SJCRH30 (cell line): ENCODE measurements around the gene NELFB. TPM values are rescaled to one million over a fixed set of nuclear protein-coding genes. Genes with fewer than 3 reads are reported as not detected.

Experiments used
- DNase-seq, 2 experiments: peaks; one replicate each; pipeline ENCODE4 v3.0.0-alpha.2; 2015 to 2020
- H3K27ac ChIP-seq: fragments of 250-450 bp; sonication (Bioruptor Pico); 2 replicates; pipeline ENCODE4 v1.5.1; 2020; ENCODE audit warnings: mild to moderate bottlenecking, moderate library complexity
- H3K27me3 ChIP-seq: fragments of 250-450 bp; sonication (Bioruptor Pico); 2 replicates; pipeline ENCODE4 v1.5.1; 2020; ENCODE audit warnings: mild to moderate bottlenecking, moderate library complexity
- H3K36me3 ChIP-seq: fragments of 250-450 bp; sonication (Bioruptor Pico); 2 replicates; pipeline ENCODE4 v1.5.1; 2020; ENCODE audit warnings: mild to moderate bottlenecking, moderate library complexity
- H3K4me1 ChIP-seq: fragments of 250-450 bp; sonication (Bioruptor Pico); 2 replicates; pipeline ENCODE4 v1.5.1; 2020; ENCODE audit warnings: mild to moderate bottlenecking, moderate library complexity
- H3K4me3 ChIP-seq: fragments of 250-450 bp; sonication (Bioruptor Pico); 2 replicates; pipeline ENCODE4 v1.5.1; 2020; ENCODE audit warnings: mild to moderate bottlenecking, moderate library complexity
- H3K9me3 ChIP-seq: fragments of 250-450 bp; sonication (Bioruptor Pico); replicated peaks from 2 replicates; pipeline ENCODE4 v1.5.1; 2020; ENCODE audit warnings: mild to moderate bottlenecking, moderate library complexity
- total RNA-seq: library from RNA; depleted of rRNA; stranded (reverse); fragments of >200 nt; shearing (Covaris generic); gene quantifications from 2 replicates; pipeline ENCODE4 v1.2.3, GENCODE V29; 2014

Gene NELFB
- total RNA-seq, 1 experiment from 2014 or later: 65.5 TPM

DNA sequence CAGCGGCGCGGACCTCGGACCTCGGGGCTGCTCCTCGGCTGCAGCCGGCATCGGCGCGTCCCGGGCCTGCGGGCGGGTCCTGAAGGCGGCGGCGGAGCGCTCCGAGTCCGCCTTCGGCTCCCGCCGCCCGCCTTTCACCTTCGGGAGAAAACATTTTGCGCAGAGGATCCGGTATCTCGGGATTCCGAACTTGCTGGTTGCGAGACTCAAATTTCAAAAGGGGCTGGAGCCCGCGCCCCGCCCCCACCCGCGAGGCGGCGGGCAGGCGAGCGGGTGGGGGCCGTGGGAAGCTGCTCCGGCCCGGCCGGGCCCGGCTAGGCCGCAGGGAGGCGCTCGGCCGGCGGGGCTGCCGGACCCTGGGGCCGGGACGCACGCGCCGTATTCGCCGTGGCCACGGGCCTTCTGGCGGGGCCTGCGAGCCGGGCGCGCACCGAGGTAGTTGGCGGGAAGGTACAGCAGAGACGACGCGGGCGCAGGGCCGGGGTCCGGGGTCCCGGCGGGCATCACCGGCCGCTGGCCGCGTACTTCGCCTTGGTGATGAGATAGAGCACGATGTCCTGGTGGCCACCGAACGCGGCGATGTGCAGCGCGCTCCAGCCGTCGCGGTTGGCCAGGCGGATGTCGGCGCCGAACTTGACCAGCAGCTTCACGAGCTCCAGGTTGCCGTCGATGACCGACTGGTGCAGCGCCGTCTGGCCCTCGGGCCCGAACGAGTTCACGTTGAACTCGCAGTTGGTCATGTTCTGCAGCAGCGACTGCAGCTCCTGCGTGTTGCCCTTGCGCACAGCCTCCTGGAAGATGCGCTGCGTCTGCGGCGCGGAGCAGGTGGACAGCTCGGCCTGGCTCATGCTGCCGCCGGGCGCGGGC is 46.2 kb downstream of the NELFB start:
- no peaks in the 10 kb centered on the region for H3K9me3 ChIP-seq
- no peaks in the 10 kb centered on the region for H3K36me3 ChIP-seq
- peak overlapping the region; percentile 52 for H3K4me3 ChIP-seq
- DNase-seq: peak; percentile 52 to 71
- peaks cover 32% of the 10 kb centered on the region for H3K27me3 ChIP-seq
- H3K4me1 ChIP-seq: peaks cover 44% of the 10 kb centered on the region
- no peak overlapping the region for H3K27ac ChIP-seq

DNA sequence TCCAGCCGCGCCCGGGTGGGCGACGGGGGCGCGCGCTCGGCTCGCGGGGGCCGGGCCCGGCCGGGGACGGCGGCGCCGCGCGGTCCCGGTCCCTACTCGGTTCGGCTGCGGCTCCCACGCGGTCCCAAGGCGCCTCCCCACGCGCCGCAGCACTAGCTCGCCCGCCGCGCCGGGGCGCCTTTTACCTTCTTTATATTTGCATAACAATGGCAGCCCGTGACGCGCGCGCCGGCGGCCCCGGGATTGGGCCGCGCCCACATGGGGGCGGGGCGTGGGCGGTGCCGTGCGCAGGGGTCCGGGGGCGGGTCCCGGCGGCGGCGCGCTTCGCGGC is 47.0 kb downstream of the NELFB start, which contains the start of gene NRARP:
Gene NRARP, minus strand, starts transcription at position 154 of the 331 bp plus-strand sequence. CDS start 343 bp downstream, outside the sequence.
- peak in 1 of 2 experiments; percentile 38 for DNase-seq
- H3K27ac ChIP-seq: peak within 1 kb of the TSS; percentile 80
- H3K9me3 ChIP-seq: no peaks in the 10 kb centered on the region
- H3K27me3 ChIP-seq: peaks cover 24% of the 10 kb centered on the region
- H3K4me3 ChIP-seq: peak within 1 kb of the TSS; percentile 52
- H3K36me3 ChIP-seq: no peaks in the 10 kb centered on the region
- peaks cover 38% of the 10 kb centered on the region for H3K4me1 ChIP-seq

DNA sequence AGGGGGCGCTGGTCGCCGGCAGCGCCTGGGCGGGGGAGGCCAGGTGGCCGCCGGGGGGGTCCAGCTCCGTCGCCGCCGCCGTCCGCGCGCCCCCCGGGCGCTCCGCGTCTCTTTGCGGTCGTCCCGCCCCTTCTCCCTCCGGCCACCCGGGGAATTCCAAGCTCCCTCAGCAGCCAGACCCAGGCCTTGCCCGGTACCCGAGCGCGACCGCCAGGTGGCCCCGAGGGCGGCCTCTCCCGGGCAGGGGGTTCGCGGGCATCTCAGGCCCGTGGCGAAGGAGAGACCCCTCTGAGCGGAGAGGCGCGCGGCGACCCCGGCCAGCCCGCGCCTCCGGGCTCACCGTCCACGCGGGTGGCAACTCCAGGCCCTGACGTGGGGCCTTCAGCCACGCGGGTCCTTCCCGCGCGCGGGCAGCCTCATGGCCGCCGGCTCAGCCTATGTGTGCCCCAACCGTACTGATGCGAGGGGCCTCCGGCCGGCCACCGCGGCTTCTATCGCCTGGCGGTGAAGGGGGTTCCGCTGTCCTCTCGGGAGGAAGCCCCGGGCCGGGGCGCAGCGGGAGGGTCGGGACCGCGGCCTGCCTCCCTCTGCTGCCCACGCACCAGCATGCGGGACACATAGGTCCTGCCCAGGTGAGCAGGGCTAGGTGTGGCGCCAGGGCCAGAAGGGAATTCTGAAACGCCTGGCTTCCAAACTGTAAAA is 47.5 kb downstream of the NELFB start:
- peaks cover 38% of the 10 kb centered on the region for H3K4me1 ChIP-seq
- no peak overlapping the region for H3K27ac ChIP-seq
- H3K27me3 ChIP-seq: peaks cover 21% of the 10 kb centered on the region
- DNase-seq: no peak
- H3K4me3 ChIP-seq: no peak overlapping the region
- no peaks in the 10 kb centered on the region for H3K9me3 ChIP-seq
- H3K36me3 ChIP-seq: no peaks in the 10 kb centered on the region

DNA sequence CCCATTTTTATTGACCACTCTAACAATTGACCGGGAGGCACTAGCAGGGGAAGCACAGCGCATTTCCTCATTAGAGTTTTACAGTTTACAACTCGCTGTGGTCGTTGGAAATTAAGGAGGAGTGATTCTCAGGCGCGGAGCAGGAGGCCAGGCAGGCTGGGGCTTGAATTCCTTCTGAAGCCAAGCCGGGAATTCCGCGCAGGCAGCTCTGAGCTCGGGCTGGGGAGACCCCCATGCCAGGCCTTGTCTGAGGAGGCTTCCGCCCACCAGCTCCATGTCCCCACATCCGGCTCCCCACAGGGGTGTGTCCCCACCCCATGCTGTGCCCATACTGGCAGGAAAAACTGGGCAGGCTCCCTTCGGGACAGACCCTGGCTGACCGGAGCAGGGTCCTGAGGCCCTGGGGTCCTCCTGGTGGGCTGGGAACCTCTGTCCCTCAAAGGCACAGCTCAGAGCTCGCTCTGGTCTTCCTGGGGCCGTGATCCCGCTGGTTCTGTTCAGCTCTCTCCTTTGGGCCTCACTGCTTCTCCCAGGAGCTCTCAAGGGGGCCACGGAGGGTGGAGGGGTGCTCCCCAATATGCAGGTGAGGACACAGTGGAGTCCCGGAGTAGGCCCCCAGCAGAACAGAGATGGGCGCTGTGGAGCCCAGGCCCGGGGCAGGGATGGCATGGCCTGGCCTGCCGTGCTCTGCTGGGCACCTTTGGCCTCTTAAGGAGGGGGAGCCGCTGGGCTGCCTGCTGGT is 48.2 kb downstream of the NELFB start:
- Histone ChIP-seq H3K27ac (peak overlapping the region; percentile 80), H3K4me1 (peaks cover 38% of the 10 kb centered on the region), H3K36me3 (no peaks in the 10 kb centered on the region), H3K4me3 (no peak overlapping the region), H3K9me3 (no peaks in the 10 kb centered on the region), H3K27me3 (peaks cover 17% of the 10 kb centered on the region)
- peak in 1 of 2 experiments; percentile 29 for DNase-seq

DNA sequence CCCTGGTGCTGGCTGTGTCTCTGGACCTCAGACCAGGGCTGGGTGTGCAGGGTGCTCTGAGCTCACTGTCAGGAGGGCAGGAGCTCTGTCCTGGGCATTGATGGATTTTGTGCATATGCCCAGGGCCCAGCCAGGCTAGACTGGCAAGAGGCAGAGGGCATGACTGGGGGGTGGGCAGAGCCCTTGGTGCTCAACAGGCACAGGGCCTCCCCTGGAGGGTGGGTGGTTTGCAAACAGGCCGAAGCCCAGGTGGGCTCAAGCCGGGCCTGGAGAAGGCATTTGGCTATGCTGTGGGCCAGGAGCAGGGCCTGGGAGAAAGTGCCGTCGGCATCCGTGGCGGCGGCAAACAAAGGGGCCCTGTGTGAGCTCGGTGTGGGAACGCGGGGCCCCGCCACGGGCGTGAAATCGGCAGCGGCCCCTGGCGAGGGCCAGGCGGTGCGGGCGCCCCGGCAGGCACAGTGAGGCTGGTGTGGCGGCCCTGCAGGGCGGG is 48.8 kb downstream of the NELFB start:
- Histone ChIP-seq H3K27ac (peak overlapping the region; percentile 80), H3K27me3 (peaks cover 11% of the 10 kb centered on the region), H3K4me1 (peaks cover 33% of the 10 kb centered on the region), H3K36me3 (no peaks in the 10 kb centered on the region), H3K9me3 (no peaks in the 10 kb centered on the region), H3K4me3 (peak overlapping the region; percentile 51)
- peak; percentile 79 to 88 for DNase-seq

DNA sequence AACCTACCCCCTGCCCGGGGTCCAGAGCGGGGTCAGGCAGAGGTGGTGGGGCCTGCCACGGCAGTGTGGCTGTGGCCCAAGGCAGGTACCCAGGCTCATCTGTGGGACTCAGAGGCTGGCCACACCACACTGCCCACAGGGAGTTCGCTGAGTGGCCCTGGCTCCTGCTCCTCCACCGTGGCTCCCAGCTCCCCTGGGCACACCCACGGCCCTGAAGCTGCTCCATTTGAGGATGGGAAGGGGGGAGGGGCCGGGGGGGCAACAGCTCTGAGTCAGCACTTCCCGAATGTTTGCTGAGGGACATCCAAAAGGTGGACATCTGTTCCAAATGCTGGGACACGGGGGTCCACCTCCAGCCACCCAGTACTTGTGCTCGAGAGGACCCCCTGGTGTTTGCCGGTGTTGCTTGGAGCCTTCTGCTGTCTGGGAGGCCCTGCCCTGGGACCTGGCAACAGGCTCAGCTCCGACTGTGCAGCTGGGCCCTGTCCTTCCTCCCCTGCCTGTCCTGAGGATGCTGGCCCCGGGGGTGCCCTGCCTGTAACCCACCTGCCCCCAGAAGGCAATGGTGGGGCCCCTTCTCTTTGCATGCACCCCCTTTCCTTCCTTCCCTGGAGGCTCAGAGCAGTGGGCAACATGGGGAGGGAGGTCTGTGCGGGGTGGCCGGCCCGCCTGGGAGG is 49.4 kb downstream of the NELFB start:
- H3K27me3 ChIP-seq: peaks cover 9% of the 10 kb centered on the region
- peak overlapping the region; percentile 80 for H3K27ac ChIP-seq
- peak overlapping the region; percentile 51 for H3K4me3 ChIP-seq
- no peaks in the 10 kb centered on the region for H3K36me3 ChIP-seq
- H3K9me3 ChIP-seq: no peaks in the 10 kb centered on the region
- H3K4me1 ChIP-seq: peaks cover 29% of the 10 kb centered on the region
- peak; percentile 74 to 78 for DNase-seq

DNA sequence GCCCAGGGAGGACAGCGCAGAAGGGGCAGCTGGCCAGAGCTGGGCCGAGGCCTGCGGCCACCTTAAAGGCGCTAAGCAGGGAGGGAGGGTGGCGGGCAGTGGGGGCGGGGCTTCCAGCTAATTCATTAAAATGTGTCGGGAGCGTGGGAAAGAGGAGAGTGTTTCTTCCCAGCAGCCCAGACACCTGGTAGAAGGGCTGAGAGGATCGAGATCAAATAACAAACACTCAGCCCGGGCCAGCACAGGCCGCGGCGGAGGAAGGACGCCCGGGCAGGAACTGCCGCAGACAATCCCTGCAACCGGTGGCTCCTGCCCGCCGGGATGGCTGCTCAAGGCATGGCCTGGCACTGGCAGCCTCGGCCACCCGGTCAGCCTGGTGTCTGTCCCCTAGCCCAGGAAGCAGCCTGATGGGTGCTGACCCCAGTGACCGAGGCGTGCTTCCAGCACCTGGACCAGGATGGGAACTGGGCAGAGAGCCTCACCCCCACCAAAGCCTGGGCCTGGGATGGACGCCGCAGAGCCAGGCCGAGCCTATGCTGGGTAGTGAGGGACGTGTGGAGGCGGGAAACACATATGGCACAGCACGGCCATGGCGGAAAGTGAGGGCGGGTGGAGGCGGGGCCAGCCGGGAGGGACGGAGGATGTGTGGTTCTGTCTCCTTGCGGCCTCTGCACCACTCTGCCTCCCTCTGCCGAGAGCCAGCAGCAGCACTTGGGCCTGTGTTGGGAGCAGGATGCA is 50.1 kb downstream of the NELFB start:
- peak overlapping the region; percentile 80 for H3K27ac ChIP-seq
- no peaks in the 10 kb centered on the region for H3K9me3 ChIP-seq
- H3K36me3 ChIP-seq: no peaks in the 10 kb centered on the region
- peak overlapping the region; percentile 51 for H3K4me3 ChIP-seq
- peaks cover 4% of the 10 kb centered on the region for H3K27me3 ChIP-seq
- peak; percentile 90 to 93 for DNase-seq
- peaks cover 24% of the 10 kb centered on the region for H3K4me1 ChIP-seq

DNA sequence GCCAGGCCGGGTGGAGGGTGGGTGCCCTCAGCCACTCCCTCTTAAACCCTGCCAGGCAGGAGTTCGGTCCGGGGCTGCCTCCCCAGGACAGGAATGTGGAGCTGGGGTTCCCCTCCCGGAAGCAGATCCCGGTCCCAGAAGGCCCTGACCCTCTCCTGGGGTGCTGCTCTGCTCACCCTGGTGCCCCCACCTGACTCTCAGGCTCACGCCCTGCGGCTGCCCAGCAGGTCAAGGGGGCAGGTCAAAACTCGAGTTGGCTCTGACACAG is 50.6 kb downstream of the NELFB start:
- H3K4me3 ChIP-seq: peak overlapping the region; percentile 51
- peaks cover 4% of the 10 kb centered on the region; the same call in 1 of the 2 replicates for H3K27me3 ChIP-seq

DNA sequence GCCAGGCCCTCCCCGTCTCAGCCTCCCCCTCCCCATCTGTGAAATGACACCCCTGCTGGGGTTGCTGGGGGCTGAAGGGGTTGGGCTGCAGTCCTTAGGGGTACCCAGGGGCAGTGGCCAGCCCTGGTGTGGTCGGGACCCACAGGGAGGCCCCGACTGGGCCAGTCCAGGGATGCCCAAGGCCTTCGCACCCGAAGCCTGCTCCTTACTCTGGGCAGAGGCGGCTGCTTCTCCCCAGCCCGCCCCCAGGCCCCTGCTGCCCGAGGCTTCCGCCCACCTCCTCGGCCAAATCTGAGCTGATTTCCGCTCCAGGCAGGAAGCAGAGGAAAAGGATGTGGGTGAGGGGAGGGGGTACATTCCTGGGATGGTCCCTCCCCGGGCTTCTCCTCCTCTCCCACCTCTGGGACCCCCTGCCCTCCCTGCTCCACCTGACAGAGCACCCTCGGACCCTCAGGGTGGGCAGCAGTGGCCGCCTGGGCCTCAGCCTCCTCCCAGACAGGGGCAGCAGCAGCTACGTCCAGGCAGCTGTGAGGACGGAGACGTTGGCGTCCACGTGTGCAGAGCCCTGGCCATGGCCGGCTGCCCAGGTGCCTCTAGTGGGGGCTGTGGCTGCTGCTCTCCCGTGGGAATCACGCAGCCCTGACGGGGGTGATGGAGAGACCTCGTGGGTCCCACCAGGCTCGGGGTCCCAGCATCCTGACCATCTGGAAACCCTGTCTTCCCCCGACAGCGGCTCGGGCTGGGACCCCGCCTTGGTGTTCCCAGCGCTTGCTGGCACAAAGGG is 51.1 kb downstream of the NELFB start:
- H3K27ac ChIP-seq: peak overlapping the region; percentile 80
- peaks cover 4% of the 10 kb centered on the region for H3K27me3 ChIP-seq
- DNase-seq: peak; percentile 31 to 36
- peak overlapping the region; percentile 51 for H3K4me3 ChIP-seq
- H3K9me3 ChIP-seq: no peaks in the 10 kb centered on the region
- no peaks in the 10 kb centered on the region for H3K36me3 ChIP-seq
- H3K4me1 ChIP-seq: peaks cover 23% of the 10 kb centered on the region

More for the DNA sequence above, 50.6 kb downstream of the NELFB start:
- DNase-seq: no peak
- Histone ChIP-seq H3K27ac (peak overlapping the region; percentile 80), H3K4me1 (peaks cover 23% of the 10 kb centered on the region), H3K9me3 (no peaks in the 10 kb centered on the region), H3K36me3 (no peaks in the 10 kb centered on the region)

DNA sequence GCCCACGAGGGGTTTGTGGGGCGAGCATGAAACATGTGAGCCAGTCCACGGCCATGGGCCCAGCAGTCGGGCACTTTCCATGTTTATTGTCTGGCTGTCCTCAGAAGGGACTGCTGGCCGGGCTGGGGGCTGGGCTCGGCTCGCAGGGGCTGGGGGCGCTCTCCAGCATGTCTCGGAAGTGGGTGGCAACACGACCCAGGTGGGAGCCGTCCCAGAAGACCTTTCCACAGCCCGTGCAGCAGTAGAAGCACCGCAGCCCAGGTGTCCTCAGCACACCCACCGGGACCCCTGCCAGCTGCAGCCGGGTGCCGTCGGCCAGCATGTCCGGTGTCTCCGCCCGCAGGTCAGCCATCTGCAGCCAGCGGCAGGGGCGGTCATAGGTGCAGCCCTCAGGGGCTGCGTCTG is 51.7 kb downstream of the NELFB start:
- no peak for DNase-seq
- Histone ChIP-seq H3K4me3 (no peak overlapping the region), H3K27ac (no peak overlapping the region), H3K27me3 (peaks cover 10% of the 10 kb centered on the region), H3K36me3 (no peaks in the 10 kb centered on the region), H3K9me3 (no peaks in the 10 kb centered on the region), H3K4me1 (peaks cover 23% of the 10 kb centered on the region)

DNA sequence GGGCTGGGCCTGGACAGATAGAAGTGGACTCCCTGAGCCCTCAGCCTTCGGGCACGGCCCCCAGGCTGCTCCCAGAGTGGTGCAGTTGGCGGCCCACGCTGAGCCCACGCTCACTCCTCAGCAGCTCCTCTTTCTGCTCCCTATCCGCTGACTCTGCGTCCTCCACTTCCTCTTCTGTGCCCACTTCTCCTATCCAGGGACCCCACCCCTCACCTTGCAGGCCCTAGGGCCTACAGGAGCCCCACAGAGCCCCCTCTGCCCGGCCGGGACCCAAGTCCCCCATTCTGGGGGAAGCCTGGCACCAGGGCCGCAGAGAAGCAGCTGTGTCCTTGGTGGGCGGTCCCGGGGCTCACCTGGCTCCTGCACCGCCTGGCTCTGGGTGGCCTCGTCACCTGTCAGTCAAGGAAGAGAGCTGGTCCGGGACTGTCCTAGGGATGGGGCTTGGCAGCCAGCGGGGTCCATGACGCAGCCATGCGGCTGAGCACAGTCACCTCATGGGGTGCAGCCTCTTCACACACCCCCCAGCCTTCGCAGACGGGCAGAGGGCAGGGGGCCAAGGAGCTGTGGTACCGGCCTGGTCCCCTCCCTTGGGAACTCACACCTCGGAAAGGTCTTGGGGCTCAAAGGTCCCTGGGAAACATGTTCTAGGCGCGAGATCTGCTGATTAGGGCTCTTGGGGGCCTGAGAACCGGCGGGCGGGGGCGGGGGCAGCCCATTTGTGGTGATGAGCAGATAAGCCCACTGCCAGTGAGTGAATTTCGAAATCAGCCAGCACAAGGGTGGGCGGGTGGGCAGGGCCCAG is 52.3 kb downstream of the NELFB start:
- Histone ChIP-seq H3K36me3 (no peaks in the 10 kb centered on the region), H3K27ac (no peak overlapping the region), H3K4me1 (peaks cover 23% of the 10 kb centered on the region), H3K4me3 (no peak overlapping the region), H3K9me3 (no peaks in the 10 kb centered on the region), H3K27me3 (peaks cover 10% of the 10 kb centered on the region)
- DNase-seq: no peak

DNA sequence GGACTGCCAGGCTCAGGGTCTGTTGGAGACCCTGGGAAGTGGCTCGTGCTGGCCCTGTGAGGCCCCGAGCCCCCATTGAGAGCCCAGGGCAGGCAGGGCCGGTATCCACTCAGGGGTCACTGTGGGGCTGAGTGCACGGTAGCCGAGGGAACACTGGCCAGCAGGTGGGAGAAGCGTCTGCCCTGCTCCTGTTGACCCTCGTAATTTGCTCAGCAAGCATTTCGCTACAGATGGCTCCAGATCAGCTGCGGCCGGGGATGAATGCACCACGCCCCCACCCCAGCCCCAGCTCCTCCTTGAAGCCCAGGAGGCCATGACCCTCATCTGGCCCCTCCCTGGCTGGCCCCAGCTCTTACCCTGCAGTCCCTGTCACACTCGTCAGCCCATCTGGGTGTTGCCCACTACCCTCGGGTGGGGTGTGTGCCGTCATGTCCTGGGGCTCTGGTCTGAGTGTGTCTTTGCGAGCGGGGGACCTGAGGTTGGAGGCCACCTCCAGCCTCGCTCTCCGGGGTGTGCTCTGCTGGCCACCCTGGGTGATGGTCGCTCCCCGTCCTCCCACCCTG is 53.0 kb downstream of the NELFB start:
- Histone ChIP-seq H3K4me1 (peaks cover 23% of the 10 kb centered on the region), H3K9me3 (no peaks in the 10 kb centered on the region), H3K4me3 (no peak overlapping the region), H3K27me3 (peaks cover 13% of the 10 kb centered on the region), H3K36me3 (no peaks in the 10 kb centered on the region), H3K27ac (no peak overlapping the region)
- no peak for DNase-seq
